HepG2 (cell line): Measurements from ENCODE around the gene PEX5. TPM values are rescaled to one million over a fixed set of nuclear protein-coding genes. Genes with fewer than 3 reads are reported as not detected.

Source experiments
- ATAC-seq: fragments of 200-7000 bp; cut with Tn5 transposase; 3 replicates; pipeline ENCODE4 v1.9.1; 2020; ENCODE audit warnings: mild to moderate bottlenecking, moderate library complexity
- BruUV-seq: library from RNA; stranded (reverse); fragments of 400-500 nt; replicated peaks from 2 replicates; lab custom pipeline; 2021; lab: Mats Ljungman, UMichigan
- CTCF ChIA-PET: fragments of 300-600 bp; formaldehyde crosslinking; extraction: SDS; loops from one replicate; lab custom pipeline; 2021; ENCODE audit warnings: low total read pairs, inconsistent platforms, low intra/inter-chr PET ratio; lab: Yijun Ruan, JAX
- POLR2A ChIA-PET: fragments of 350-600 bp; sonication (Branson Sonifier 250); formaldehyde crosslinking; loops from one replicate; lab custom pipeline; 2020; ENCODE audit warnings: antibody characterized with exemption, inconsistent platforms; lab: Yijun Ruan, JAX
- DNase-seq: peaks from one replicate; pipeline ENCODE4 v3.0.0-alpha.2; 2015; ENCODE audit warnings: low spot score
- FAIRE-seq: peaks from 3 replicates; lab custom pipeline; 2011; peaks lifted over from hg19 to GRCh38; lab: Jason Lieb, UNC
- H2AFZ ChIP-seq: one replicate; pipeline ENCODE4 v1.6.1; 2011; ENCODE audit warnings: low read length, inconsistent platforms
- H3K27ac ChIP-seq: fragments of 300-600 bp; 3 replicates; pipeline ENCODE4 v1.8.0; 2011; ENCODE audit warnings: mixed run types, mild to moderate bottlenecking, mixed read lengths, low read length, inconsistent platforms; ENCODE audit not compliant: insufficient read depth; ENCODE audit errors: extremely low read length
- H3K27me3 ChIP-seq, 2 experiments: fragments of 200-600 bp in 1 of 2; 2 replicates in 1 of 2; 3 replicates in 1 of 2; pipeline versions ENCODE4 v1.6.0 to v1.8.0; 2011; ENCODE audit warnings: low read length in 2 of 2, mild to moderate bottlenecking in 2 of 2, moderate library complexity in 2 of 2, inconsistent platforms in 1 of 2; ENCODE audit not compliant: insufficient read depth in 2 of 2, control insufficient read depth in 1 of 2
- H3K36me3 ChIP-seq, 2 experiments: fragments of 200-600 bp in 1 of 2; replicated peaks in 1 of 2; 2 replicates in 1 of 2; 3 replicates in 1 of 2; pipeline versions ENCODE4 v1.5.1 to v1.8.0; 2011; ENCODE audit warnings: low read length in 2 of 2, inconsistent platforms in 1 of 2; ENCODE audit not compliant: insufficient read depth in 2 of 2, control insufficient read depth in 1 of 2
- H3K4me1 ChIP-seq: 2 replicates; pipeline ENCODE4 v1.5.1; 2012; ENCODE audit warnings: low read length, inconsistent platforms; ENCODE audit not compliant: insufficient read depth
- H3K4me2 ChIP-seq: 2 replicates; pipeline ENCODE4 v1.6.0; 2011; ENCODE audit warnings: low read depth, low read length, inconsistent platforms
- H3K4me3 ChIP-seq, 3 experiments: fragments of 200-600 bp in 1 of 3; sonication (generic), shearing (Covaris generic) in 1 of 3; replicated peaks in 1 of 3; 2 replicates each; pipeline ENCODE4 v1.5.1; 2011 to 2016; ENCODE audit warnings: low read length in 3 of 3, inconsistent platforms in 2 of 3, low read depth in 2 of 3, mild to moderate bottlenecking in 2 of 3, control low read depth in 1 of 3, mixed read lengths in 1 of 3; ENCODE audit not compliant: insufficient read depth in 1 of 3
- H3K79me2 ChIP-seq: one replicate; pipeline ENCODE4 v1.6.1; 2011; ENCODE audit warnings: low read length, inconsistent platforms; ENCODE audit not compliant: insufficient read depth
- H3K9ac ChIP-seq: 2 replicates; pipeline ENCODE4 v1.6.0; 2011; ENCODE audit warnings: mild to moderate bottlenecking, low read depth, low read length, inconsistent platforms; ENCODE audit not compliant: insufficient read depth
- H3K9me3 ChIP-seq: 2 replicates; pipeline ENCODE4 v1.5.1; 2012; ENCODE audit warnings: mild to moderate bottlenecking, low read length
- H4K20me1 ChIP-seq: 2 replicates; pipeline ENCODE4 v1.6.0; 2011; ENCODE audit warnings: inconsistent platforms, mild to moderate bottlenecking, low read length, moderate library complexity; ENCODE audit not compliant: insufficient read depth
- CEBPZ ChIP-seq: IDR thresholded peaks from 2 replicates; pipeline ENCODE4 v1.6.1; 2012; ENCODE audit warnings: low read length, improper control_type of control experiment
- HMGA1 ChIP-seq: sonication (generic); formaldehyde crosslinking; conservative IDR thresholded peaks from 2 replicates; pipeline ENCODE4 v1.4.0; 2020; ENCODE audit warnings: missing genetic modification reagents
- HNF4A ChIP-seq: sonication (generic); formaldehyde crosslinking; IDR thresholded peaks from 2 replicates; pipeline ENCODE4 v1.4.0; 2020; ENCODE audit warnings: missing genetic modification reagents
- WGBS: methylation state at CpG from one replicate; pipeline ENCODE4 v1.1.6; 2017; ENCODE audit warnings: low lambda C conversion rate; 5-methylcytosine and 5-hydroxymethylcytosine counted together
- in situ Hi-C: cut with HindIII; loops from 2 replicates; pipeline ENCODE4 v1.10.0; 2017; ENCODE audit warnings: low pct_unique_long_range_greater_than_20kb; ENCODE audit not compliant: extremely low pct_ligation_motif_present
- intact Hi-C: fragments of 100-400 bp; cut with micrococcal nuclease; formaldehyde crosslinking; loops from one replicate; pipeline ENCODE4 v1.10.0; 2022; ENCODE audit not compliant: unreplicated experiment
- polyA plus RNA-seq, 8 experiments: library from polyadenylated mRNA; depleted of rRNA in 3 of 8; stranded (reverse) in 7 of 8; unstranded in 1 of 8; fragments of >200 nt; fragmentation: Illumina TruSeq in 4 of 8; extraction: Trizol in 4 of 8; gene quantifications; 2 replicates each; pipeline versions ENCODE4 v1.2.1 to v1.2.3, GENCODE V29; 2011 to 2016; ENCODE audit warnings: low read depth in 4 of 8, missing spikeins in 1 of 8, mixed read lengths in 1 of 8; ENCODE audit not compliant: insufficient read depth in 1 of 8
- total RNA-seq, 5 experiments: library from RNA; depleted of rRNA; stranded (reverse); fragments of >200 nt; fragmentation: Illumina TruSeq; extraction: Trizol; gene quantifications; 2 replicates each; pipeline ENCODE4 v1.2.3, GENCODE V29; 2016; ENCODE audit warnings: low read depth in 1 of 5

PEX5 gene
- total and polyA plus RNA-seq, 2 of the 13 experiments (the other 11 are each of a cell fraction or from before 2014, with no cell fraction given), result 16.4 to 29.0 TPM

DNA sequence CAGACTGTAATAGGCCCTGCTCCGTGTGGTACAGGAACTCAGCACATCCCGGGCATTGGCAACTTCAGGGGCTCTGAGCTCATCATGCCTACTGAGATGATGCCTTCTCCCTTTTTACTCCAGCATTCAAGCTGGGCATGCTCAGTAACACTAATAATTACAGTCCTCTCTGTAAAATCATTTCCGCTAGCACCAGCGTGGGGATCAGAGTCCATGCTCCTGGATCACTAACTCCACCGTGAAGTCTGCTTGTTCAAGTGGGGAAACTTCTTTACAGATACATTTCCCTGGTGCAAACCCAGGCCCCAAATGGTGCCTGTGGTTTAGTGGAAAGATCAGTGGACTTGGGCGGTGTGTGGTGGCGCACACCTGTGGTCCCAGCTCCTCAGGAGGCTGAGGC, 42.6 kb upstream of the PEX5 start:
- H3K4me3 ChIP-seq, result no peak overlapping the region
- intact Hi-C loops, result no loop called here
- FAIRE-seq, result no peak
- peaks cover 25 to 75% of the 10 kb centered on the region in 2 experiments for H3K36me3 ChIP-seq
- BruUV-seq, result no TSS peak
- ATAC-seq, result no peak
- no peak overlapping the region for H3K9ac ChIP-seq
- no peaks in the 10 kb centered on the region for H3K27me3 ChIP-seq
- H3K9me3 ChIP-seq, result no peaks in the 10 kb centered on the region
- no peak overlapping the region for H2AFZ ChIP-seq
- CTCF ChIA-PET, result no interaction called here
- 0 out of 2 replicates have a peak, but pooled peaks have one; percentile 7 for TF ChIP-seq HNF4A (CRISPR knock-in tag)
- no peak for TF ChIP-seq CEBPZ
- TF ChIP-seq, all 625 proteins: peak for 1
- Histone ChIP-seq H3K4me1 (no peaks in the 10 kb centered on the region; the same call in 1 of the 2 replicates), H3K27ac (no peak overlapping the region), H3K79me2 (no peaks in the 10 kb centered on the region), H4K20me1 (no peaks in the 10 kb centered on the region), H3K4me2 (no peak overlapping the region)
- 84% methylated on average over 7 of the region's 7 CpGs for WGBS
- in situ Hi-C loops, result no loop called here
- POLR2A ChIA-PET, result no interaction called here
- no peak for DNase-seq

DNA sequence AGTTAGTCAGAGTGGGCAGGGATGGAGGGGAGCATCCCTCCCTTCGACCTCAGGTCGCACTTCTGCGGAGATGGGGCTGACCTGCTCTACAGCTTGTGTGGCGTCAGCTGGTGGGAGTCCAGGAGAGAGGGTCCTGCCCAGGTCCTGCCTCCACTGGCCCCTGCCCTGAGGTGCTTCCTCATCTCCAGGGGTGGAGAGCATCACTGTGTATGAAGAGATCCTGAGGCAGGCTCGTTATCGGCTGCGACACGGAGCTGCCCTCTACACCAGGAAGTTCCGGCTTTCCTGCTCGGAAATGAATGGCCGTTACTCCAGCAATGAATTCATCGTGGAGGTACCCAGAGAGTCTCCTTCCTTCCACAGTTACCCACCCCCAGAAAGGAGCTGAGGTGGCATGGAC, 39.1 kb upstream of the PEX5 start:
- no peak overlapping the region for H3K27ac ChIP-seq
- no peaks in the 10 kb centered on the region for H3K9me3 ChIP-seq
- over 99% methylated on average over 10 of the region's 12 CpGs for WGBS
- H4K20me1 ChIP-seq, result no peaks in the 10 kb centered on the region
- intact Hi-C loops, result no loop called here
- in situ Hi-C loops, result no loop called here
- H3K4me3 ChIP-seq, result no peak overlapping the region
- no peaks in the 10 kb centered on the region; the same call in 1 of the 2 replicates for H3K4me1 ChIP-seq
- no peak overlapping the region for H2AFZ ChIP-seq
- no peak overlapping the region for H3K4me2 ChIP-seq
- ChIA-PET POLR2A (no interaction called here), CTCF (no interaction called here)
- peaks cover 24 to 63% of the 10 kb centered on the region in 2 experiments for H3K36me3 ChIP-seq
- no peak for DNase-seq
- ATAC-seq, result no peak
- BruUV-seq, result no TSS peak
- no peaks in the 10 kb centered on the region for H3K79me2 ChIP-seq
- no peaks in the 10 kb centered on the region for H3K27me3 ChIP-seq
- TF ChIP-seq HMGA1 (CRISPR knock-in tag), result no peak
- TF ChIP-seq, all 625 proteins: peak for 0
- no peak for FAIRE-seq
- H3K9ac ChIP-seq, result no peak overlapping the region
